GM23248 (cell line): ENCODE results near the gene ZNF32. TPM values are rescaled to one million over a fixed set of nuclear protein-coding genes. Genes with fewer than 3 reads are reported as not detected.

Experiments
- DNase-seq: peaks from one replicate; pipeline ENCODE4 v3.0.0-alpha.2; 2015
- H2AFZ ChIP-seq: fragments of 200-600 bp; sonication (generic); 2 replicates; pipeline ENCODE4 v1.6.1; 2016; ENCODE audit warnings: antibody characterized with exemption
- H3F3A ChIP-seq: fragments of 200-600 bp; sonication (generic); 2 replicates; pipeline ENCODE4 v1.6.1; 2016; ENCODE audit warnings: mild to moderate bottlenecking, antibody characterized with exemption, mixed run types; ENCODE audit not compliant: insufficient read depth
- H3K27ac ChIP-seq: fragments of 200-600 bp; sonication (generic); 2 replicates; pipeline ENCODE4 v1.5.1; 2016; ENCODE audit warnings: mild to moderate bottlenecking
- H3K27me3 ChIP-seq: fragments of 200-600 bp; sonication (generic); replicated peaks from 2 replicates; pipeline ENCODE4 v1.6.1; 2016; ENCODE audit warnings: mild to moderate bottlenecking; ENCODE audit not compliant: insufficient read depth
- H3K36me3 ChIP-seq: fragments of 200-600 bp; sonication (generic); 2 replicates; pipeline ENCODE4 v1.6.1; 2016; ENCODE audit warnings: low read depth, mild to moderate bottlenecking
- H3K4me1 ChIP-seq: fragments of 200-600 bp; sonication (generic); 2 replicates; pipeline ENCODE4 v1.6.1; 2016; ENCODE audit warnings: mild to moderate bottlenecking; ENCODE audit not compliant: insufficient read depth
- H3K4me2 ChIP-seq: fragments of 200-600 bp; sonication (generic); one replicate; pipeline ENCODE4 v1.6.1; 2016; ENCODE audit warnings: mild to moderate bottlenecking; ENCODE audit not compliant: unreplicated experiment
- H3K4me3 ChIP-seq: fragments of 200-600 bp; sonication (generic); 2 replicates; pipeline ENCODE4 v1.5.1; 2016; ENCODE audit warnings: mild to moderate bottlenecking
- H3K79me2 ChIP-seq: fragments of 200-600 bp; sonication (generic); 2 replicates; pipeline ENCODE4 v1.6.1; 2016; ENCODE audit warnings: mild to moderate bottlenecking; ENCODE audit not compliant: insufficient read depth
- H3K9ac ChIP-seq: fragments of 200-600 bp; sonication (generic); 2 replicates; pipeline ENCODE4 v1.6.1; 2016; ENCODE audit warnings: mild to moderate bottlenecking
- H3K9me2 ChIP-seq: fragments of 200-600 bp; sonication (generic); 2 replicates; pipeline ENCODE4 v1.6.1; 2016; ENCODE audit warnings: mixed run types, mild to moderate bottlenecking, moderate library complexity; ENCODE audit not compliant: insufficient read depth
- H3K9me3 ChIP-seq: fragments of 200-600 bp; sonication (generic); one replicate; pipeline ENCODE4 v1.6.1; 2017; ENCODE audit warnings: low read depth
- H4K20me1 ChIP-seq: fragments of 200-600 bp; sonication (generic); 2 replicates; pipeline ENCODE4 v1.6.0; 2016; ENCODE audit not compliant: insufficient read depth
- EZH2 ChIP-seq: fragments of 200-600 bp; sonication (generic); IDR thresholded peaks from 2 replicates; pipeline ENCODE4 v1.6.1; 2018; ENCODE audit warnings: antibody characterized with exemption, mild to moderate bottlenecking; ENCODE audit not compliant: insufficient read depth, poor library complexity, severe bottlenecking
- EZH2phosphoT487 ChIP-seq: fragments of 200-600 bp; sonication (generic); IDR thresholded peaks from 2 replicates; pipeline ENCODE4 v1.6.1; 2018; ENCODE audit warnings: antibody characterized with exemption, moderate library complexity, mild to moderate bottlenecking, low read depth; ENCODE audit not compliant: insufficient read depth
- WGBS, 2 experiments: methylation state at CpG; one replicate each; pipeline ENCODE4 v1.1.6; 2015 to 2017; ENCODE audit warnings: low lambda C conversion rate in 2 of 2, low coverage in 1 of 2; ENCODE audit errors: missing lambda C conversion rate in 2 of 2; 5-methylcytosine and 5-hydroxymethylcytosine counted together
- in situ Hi-C: fragments of 300-500 bp; cut with MboI; formaldehyde crosslinking; loops from 2 replicates; pipeline ENCODE4 v1.15.0; 2020
- polyA plus RNA-seq: library from polyadenylated mRNA; unstranded; fragments of >200 nt; fragmentation: Nextera tagmentation; extraction: Ambion mirVana; gene quantifications from 2 replicates; pipeline ENCODE4 v1.2.1, GENCODE V29; 2016
- total RNA-seq: library from RNA; depleted of rRNA; stranded (reverse); fragments of >200 nt; shearing (Covaris generic); gene quantifications from 2 replicates; pipeline ENCODE4 v1.2.3, GENCODE V29; 2014

Gene ZNF32
- total and polyA plus RNA-seq, 2 experiments from 2014 or later = 24.6 to 42.1 TPM

GRCh38 chr10:43680035-43680434, 31.4 kb upstream of the ZNF32 start:
- no peaks in the 10 kb centered on the region for H4K20me1 ChIP-seq
- H3K36me3 ChIP-seq = no peaks in the 10 kb centered on the region
- peak; percentile 53 for DNase-seq
- 87 to 92% methylated on average over 4 of the region's 4 CpGs for WGBS, 2 experiments
- no peak overlapping the region for H3K9ac ChIP-seq
- H3K4me2 ChIP-seq = no peak overlapping the region
- H3K4me1 ChIP-seq = peaks cover 20% of the 10 kb centered on the region
- no peak overlapping the region for H3K27ac ChIP-seq
- in situ Hi-C loops = no loop called here
- no peaks in the 10 kb centered on the region for H3K9me3 ChIP-seq
- H3K79me2 ChIP-seq = no peaks in the 10 kb centered on the region
- no peak overlapping the region for H2AFZ ChIP-seq
- H3K9me2 ChIP-seq = no peaks in the 10 kb centered on the region
- H3K27me3 ChIP-seq = no peaks in the 10 kb centered on the region
- peaks cover 26% of the 10 kb centered on the region for H3F3A ChIP-seq
- TF ChIP-seq EZH2phosphoT487 (no peak), EZH2 (no peak)
- no peak overlapping the region for H3K4me3 ChIP-seq

GRCh38 chr10:43679509-43679908, 30.8 kb upstream of the ZNF32 start:
- H2AFZ ChIP-seq = no peak overlapping the region
- H3F3A ChIP-seq = peaks cover 21% of the 10 kb centered on the region
- no peaks in the 10 kb centered on the region for H3K79me2 ChIP-seq
- H3K9ac ChIP-seq = no peak overlapping the region
- peak; percentile 13 for DNase-seq
- in situ Hi-C loops = loop anchor here (10.0 kb wide), 1 partner anchor 1185 kb away; no protein-coding TSS in a partner anchor
- no peak overlapping the region for H3K4me2 ChIP-seq
- no peaks in the 10 kb centered on the region for H3K36me3 ChIP-seq
- no peaks in the 10 kb centered on the region for H3K9me3 ChIP-seq
- peaks cover 20% of the 10 kb centered on the region for H3K4me1 ChIP-seq
- H4K20me1 ChIP-seq = no peaks in the 10 kb centered on the region
- no peak overlapping the region for H3K27ac ChIP-seq
- 18 to 27% methylated on average over 7 of the region's 7 CpGs for WGBS, 2 experiments
- H3K4me3 ChIP-seq = no peak overlapping the region
- no peaks in the 10 kb centered on the region for H3K9me2 ChIP-seq
- no peaks in the 10 kb centered on the region for H3K27me3 ChIP-seq
- no peak for TF ChIP-seq EZH2
- TF ChIP-seq EZH2phosphoT487 = no peak

GRCh38 chr10:43678654-43679053, 30.0 kb upstream of the ZNF32 start:
- no peaks in the 10 kb centered on the region for H4K20me1 ChIP-seq
- H3K4me1 ChIP-seq = peaks cover 15% of the 10 kb centered on the region
- H3K4me2 ChIP-seq = no peak overlapping the region
- in situ Hi-C loops = loop anchor here (10.0 kb wide), 1 partner anchor 1186 kb away; no protein-coding TSS in a partner anchor
- H3K9ac ChIP-seq = no peak overlapping the region
- H2AFZ ChIP-seq = no peak overlapping the region
- no peaks in the 10 kb centered on the region for H3K9me2 ChIP-seq
- no peak overlapping the region for H3K27ac ChIP-seq
- 89 to 90% methylated on average over 10 of the region's 10 CpGs for WGBS, 2 experiments
- H3K79me2 ChIP-seq = no peaks in the 10 kb centered on the region
- no peak for DNase-seq
- H3K36me3 ChIP-seq = no peaks in the 10 kb centered on the region
- no peak for TF ChIP-seq EZH2
- no peak for TF ChIP-seq EZH2phosphoT487
- no peaks in the 10 kb centered on the region for H3K27me3 ChIP-seq
- H3K4me3 ChIP-seq = no peak overlapping the region
- no peaks in the 10 kb centered on the region for H3K9me3 ChIP-seq
- peaks cover 14% of the 10 kb centered on the region for H3F3A ChIP-seq

- Histone ChIP-seq H3K9me3 (no peaks in the 10 kb centered on the region), H3K4me1 (peaks cover 10% of the 10 kb centered on the region; the same call in 1 of the 2 replicates), H4K20me1 (no peaks in the 10 kb centered on the region), H3K27me3 (no peaks in the 10 kb centered on the region), H3K4me3 (no peak overlapping the region), H3K9me2 (no peaks in the 10 kb centered on the region), H3K4me2 (no peak overlapping the region), H2AFZ (no peak overlapping the region), H3K9ac (no peak overlapping the region), H3K79me2 (no peaks in the 10 kb centered on the region), H3K36me3 (no peaks in the 10 kb centered on the region), H3F3A (no peaks in the 10 kb centered on the region), H3K27ac (no peak overlapping the region)
- in situ Hi-C loops = loop anchor here (10.0 kb wide), 1 partner anchor 1188 kb away; no protein-coding TSS in a partner anchor
- WGBS, 2 experiments = 81 to 82% methylated on average over 7 of the region's 7 CpGs
- no peak for DNase-seq
- no peak for TF ChIP-seq EZH2
- TF ChIP-seq EZH2phosphoT487 = no peak
These were observed 28.2 kb upstream of the ZNF32 start for GRCh38 chr10:43676901-43677300.
